Measurements from ENCODE around the gene NEIL1.

DNA sequence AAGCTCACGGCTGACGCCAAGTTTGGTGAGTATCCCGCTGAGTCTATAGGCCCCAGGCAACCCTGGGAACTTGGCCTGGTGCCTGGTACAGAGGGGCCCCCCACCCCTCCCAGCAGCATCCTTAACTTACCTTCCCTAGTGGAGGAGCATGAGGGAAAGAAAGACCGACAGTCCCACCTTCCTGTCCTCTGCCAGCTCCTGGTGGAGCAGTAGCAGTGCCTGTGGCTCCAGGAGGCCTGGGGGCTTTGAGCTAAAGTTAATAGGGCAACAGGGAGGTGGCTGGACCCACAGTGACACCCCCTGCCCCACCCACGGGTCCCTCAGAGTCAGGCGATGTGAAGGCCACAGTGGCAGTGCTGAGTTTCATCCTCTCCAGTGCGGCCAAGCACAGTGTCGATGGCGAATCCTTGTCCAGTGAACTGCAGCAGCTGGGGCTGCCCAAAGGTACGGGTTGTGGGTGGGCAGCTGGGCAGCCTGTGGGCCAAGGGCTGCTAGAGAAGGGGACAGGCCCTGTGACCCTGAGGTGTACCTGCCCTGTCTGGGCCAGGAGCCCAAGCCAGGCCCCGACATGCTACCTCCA lies 8.1 kb upstream of the NEIL1 start:
- TF ChIP-seq, protein P1, sequence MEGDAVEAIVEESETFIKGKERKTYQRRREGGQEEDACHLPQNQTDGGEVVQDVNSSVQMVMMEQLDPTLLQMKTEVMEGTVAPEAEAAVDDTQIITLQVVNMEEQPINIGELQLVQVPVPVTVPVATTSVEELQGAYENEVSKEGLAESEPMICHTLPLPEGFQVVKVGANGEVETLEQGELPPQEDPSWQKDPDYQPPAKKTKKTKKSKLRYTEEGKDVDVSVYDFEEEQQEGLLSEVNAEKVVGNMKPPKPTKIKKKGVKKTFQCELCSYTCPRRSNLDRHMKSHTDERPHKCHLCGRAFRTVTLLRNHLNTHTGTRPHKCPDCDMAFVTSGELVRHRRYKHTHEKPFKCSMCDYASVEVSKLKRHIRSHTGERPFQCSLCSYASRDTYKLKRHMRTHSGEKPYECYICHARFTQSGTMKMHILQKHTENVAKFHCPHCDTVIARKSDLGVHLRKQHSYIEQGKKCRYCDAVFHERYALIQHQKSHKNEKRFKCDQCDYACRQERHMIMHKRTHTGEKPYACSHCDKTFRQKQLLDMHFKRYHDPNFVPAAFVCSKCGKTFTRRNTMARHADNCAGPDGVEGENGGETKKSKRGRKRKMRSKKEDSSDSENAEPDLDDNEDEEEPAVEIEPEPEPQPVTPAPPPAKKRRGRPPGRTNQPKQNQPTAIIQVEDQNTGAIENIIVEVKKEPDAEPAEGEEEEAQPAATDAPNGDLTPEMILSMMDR (IDR thresholded peaks at IDR 0.05; ENCODE audit: low read depth, low read length, poor library complexity, severe bottlenecking), result no peak
- no peak for TF ChIP-seq EZH2phosphoT487 (IDR thresholded peaks at IDR 0.05; ENCODE audit: borderline replicate concordance, low read length)

All from DOHH2 (cell line).